Right lobe of liver (tissue), 6 donors: ENCODE results near the gene NTNG2. TPM values are rescaled to one million over a fixed set of nuclear protein-coding genes. Genes with fewer than 3 reads are reported as not detected.

Source experiments
- ATAC-seq, 4 donors: fragments of 200-7000 bp; cut with Tn5 transposase; one replicate each; pipeline ENCODE4 v1.9.1; 2020; ENCODE audit warnings: mild to moderate bottlenecking in 4 of 4, moderate library complexity in 4 of 4
- DNase-seq, 3 donors: peaks; one replicate each; pipeline ENCODE4 v3.0.0-alpha.2; 2020
- H3K27ac ChIP-seq, 3 donors: fragments of 200-600 bp; one replicate each; pipeline ENCODE4 v1.8.0; 2022
- H3K27me3 ChIP-seq, 2 donors: fragments of 200-600 bp; one replicate each; pipeline ENCODE4 v1.8.0; 2022
- H3K36me3 ChIP-seq, 4 donors: fragments of 200-600 bp; sonication (generic) in 1 of 4; one replicate each; pipeline versions ENCODE4 v1.5.1 to v1.8.0; 2017 to 2022; ENCODE audit warnings: control low read depth in 1 of 4
- H3K4me1 ChIP-seq, 4 donors: fragments of 200-600 bp; sonication (generic) in 1 of 4; one replicate each; pipeline versions ENCODE4 v1.5.1 to v1.8.0; 2017 to 2022; ENCODE audit warnings: control low read depth in 1 of 4
- H3K4me3 ChIP-seq, 3 donors: fragments of 200-600 bp; one replicate each; pipeline ENCODE4 v1.8.0; 2022
- H3K9me3 ChIP-seq, 4 donors: fragments of 200-600 bp; sonication (generic) in 1 of 4; one replicate each; pipeline versions ENCODE4 v1.5.1 to v1.8.0; 2017 to 2022; ENCODE audit warnings: control low read depth in 1 of 4
- CTCF ChIP-seq, 4 donors: fragments of 200-600 bp in 3 of 4; fragments of 450-650 bp in 1 of 4; IDR thresholded peaks; one replicate each; pipeline versions ENCODE4 v1.5.1 to v1.8.0; 2016 to 2022; ENCODE audit warnings: antibody characterized with exemption in 4 of 4, mild to moderate bottlenecking in 2 of 4
- POLR2A ChIP-seq: fragments of 450-650 bp; IDR thresholded peaks from one replicate; pipeline ENCODE4 v1.6.1; 2017; ENCODE audit warnings: antibody characterized with exemption, mild to moderate bottlenecking
- WGBS: methylation state at CpG from one replicate; pipeline ENCODE4 v1.1.6; 2018; ENCODE audit warnings: low coverage, low lambda C conversion rate; ENCODE audit not compliant: insufficient coverage; ENCODE audit errors: missing lambda C conversion rate; 5-methylcytosine and 5-hydroxymethylcytosine counted together
- intact Hi-C, 2 donors: fragments of 100-400 bp; cut with DNase I; formaldehyde crosslinking; loops; one replicate each; pipeline versions ENCODE4 v1.11.2 to v1.14.1; 2022
- total RNA-seq, 6 experiments: library from RNA; depleted of rRNA in 2 of 6; stranded (reverse); fragments of >200 nt in 2 of 6; fragmentation: NEBNext Ultra II Directional in 3 of 6; extraction: Animal tissue kit (Norgen Biotek cat#: 25700) in 3 of 6; gene quantifications; one replicate each; pipeline versions ENCODE4 v1.1.0 to v1.2.4, GENCODE V29; 2016 to 2023
- donor health status: DM: no; HTN: yes; CAD: no.
- donor health status: DM: no; HTN: no; CAD: no.
- donor health status: DM: no; HTN: no; CAD: no.
- donor health status: DM: no; HTN: yes; CAD: no.
- donor health status: DM: no; HTN: yes; CAD: no.

Gene NTNG2
- total RNA-seq, 6 experiments from 2014 or later: 0.12 to 1.6 (median 0.24) TPM

- Histone ChIP-seq H3K9me3 (no peaks in the 10 kb centered on the region), H3K36me3 (no peaks in the 10 kb centered on the region), H3K27me3 (no peaks in the 10 kb centered on the region), H3K4me1 (no peaks in the 10 kb centered on the region), H3K27ac (no peak overlapping the region), H3K4me3 (no peak overlapping the region)
- WGBS: 25% methylated on average over 4 of the region's 14 CpGs
- intact Hi-C loops: loop anchor here in 1 of 2 donors (10.0 kb wide), 1 partner anchor 59 kb away; no protein-coding TSS in a partner anchor
- ATAC-seq (no peak), DNase-seq (no peak)
- TF ChIP-seq CTCF (IDR thresholded peaks at IDR 0.05): no peak
- TF ChIP-seq POLR2A: no peak
Observed at GRCh38 chr9:132175431-132175830, 13.6 kb downstream of the NTNG2 start.

GRCh38 chr9:132176338-132176737, 14.5 kb downstream of the NTNG2 start:
- no peak for ATAC-seq
- no peak for DNase-seq
- Histone ChIP-seq H3K9me3 (no peaks in the 10 kb centered on the region), H3K4me1 (no peaks in the 10 kb centered on the region), H3K36me3 (no peaks in the 10 kb centered on the region), H3K27me3 (no peaks in the 10 kb centered on the region), H3K4me3 (no peak overlapping the region), H3K27ac (no peak overlapping the region)
- TF ChIP-seq CTCF (IDR thresholded peaks at IDR 0.05) (no peak), POLR2A (no peak)
- intact Hi-C loops: loop anchor here in 1 of 2 donors (10.0 kb wide), 1 partner anchor 58 kb away; no protein-coding TSS in a partner anchor
- WGBS: 80% methylated on average over 5 of the region's 5 CpGs

- Histone ChIP-seq H3K36me3 (no peaks in the 10 kb centered on the region), H3K27ac (no peak overlapping the region), H3K9me3 (no peaks in the 10 kb centered on the region), H3K4me1 (no peaks in the 10 kb centered on the region), H3K27me3 (no peaks in the 10 kb centered on the region), H3K4me3 (no peak overlapping the region)
- WGBS: 69% methylated on average over 7 of the region's 19 CpGs
- no peak for TF ChIP-seq CTCF (IDR thresholded peaks at IDR 0.05)
- TF ChIP-seq POLR2A: no peak
- ATAC-seq (no peak), DNase-seq (no peak)
- intact Hi-C loops: no loop called here
Observed at GRCh38 chr9:132181796-132182313, 20.0 kb downstream of the NTNG2 start.

GRCh38 chr9:132182314-132183091, 20.6 kb downstream of the NTNG2 start:
- Histone ChIP-seq H3K27me3 (no peaks in the 10 kb centered on the region), H3K9me3 (no peaks in the 10 kb centered on the region), H3K4me3 (no peak overlapping the region), H3K4me1 (no peaks in the 10 kb centered on the region), H3K27ac (no peak overlapping the region), H3K36me3 (no peaks in the 10 kb centered on the region)
- intact Hi-C loops: no loop called here
- ATAC-seq: no peak
- no peak for DNase-seq
- 41% methylated on average over 8 of the region's 18 CpGs for WGBS
- TF ChIP-seq POLR2A (no peak), CTCF (IDR thresholded peaks at IDR 0.05) (no peak)
